ENCODE results near the gene TMEM63A.

GRCh38 chr1:225813214-225813964 lies 68.8 kb downstream of the TMEM63A start:
- TF ChIP-seq POLR2A (IDR thresholded peaks at IDR 0.05; ENCODE audit: low read depth, low read length) (no peak), SPI1 (IDR thresholded peaks at IDR 0.05; ENCODE audit: low read depth, low read length) (no peak), TAF1 (IDR thresholded peaks at IDR 0.05; ENCODE audit: low read depth, low read length) (no peak)

All from GM12891 (cell line).